Caco-2 (cell line): Measurements from ENCODE around the gene IL21R. TPM values are rescaled to one million over a fixed set of nuclear protein-coding genes. Genes with fewer than 3 reads are reported as not detected.

Experiments used
- BruUV-seq: library from RNA; stranded (reverse); fragments of 400-500 nt; replicated peaks from 2 replicates; lab custom pipeline; 2021; lab: Mats Ljungman, UMichigan
- CTCF ChIA-PET: fragments of 300-600 bp; sonication (Branson Sonifier 250); formaldehyde crosslinking; loops from one replicate; lab custom pipeline; 2022; ENCODE audit warnings: antibody characterized with exemption; lab: Charles Lee
- POLR2A ChIA-PET: fragments of 300-600 bp; sonication (Branson Sonifier 250); formaldehyde crosslinking; loops from one replicate; lab custom pipeline; 2022; ENCODE audit warnings: antibody characterized with exemption; lab: Charles Lee
- DNase-seq, 2 experiments: peaks; one replicate each; pipeline versions ENCODE4 v3.0.0 to v3.0.0-alpha.2; 2020 to 2022
- H3K27me3 ChIP-seq: replicated peaks from 2 replicates; pipeline ENCODE4 v1.6.0; 2011; ENCODE audit warnings: low read length; ENCODE audit not compliant: control insufficient read depth, insufficient read depth
- H3K36me3 ChIP-seq: 2 replicates; pipeline ENCODE4 v1.5.1; 2011; ENCODE audit warnings: low read length; ENCODE audit not compliant: control insufficient read depth, insufficient read depth
- H3K4me1 ChIP-seq: fragments of 250-450 bp; sonication (Bioruptor Pico); 2 replicates; pipeline ENCODE4 v1.5.1; 2020; ENCODE audit warnings: mild to moderate bottlenecking
- H3K4me3 ChIP-seq: 2 replicates; pipeline ENCODE4 v1.5.1; 2011; ENCODE audit warnings: low read depth, mild to moderate bottlenecking, control low read depth, low read length
- H3K9me3 ChIP-seq: fragments of 250-450 bp; sonication (Bioruptor Pico); 2 replicates; pipeline ENCODE4 v1.5.1; 2020; ENCODE audit warnings: mild to moderate bottlenecking, moderate library complexity
- H3K27ac Mint-ChIP-seq: one replicate; pipeline ENCODE4 v1.8.0; 2022; ENCODE audit warnings: mixed read lengths; ENCODE audit not compliant: unreplicated experiment
- H3K27me3 Mint-ChIP-seq: one replicate; pipeline ENCODE4 v1.8.0; 2022; ENCODE audit warnings: mixed read lengths; ENCODE audit not compliant: insufficient read depth, unreplicated experiment
- H3K36me3 Mint-ChIP-seq: one replicate; pipeline ENCODE4 v1.8.0; 2022; ENCODE audit warnings: mild to moderate bottlenecking, mixed read lengths; ENCODE audit not compliant: insufficient read depth, unreplicated experiment
- H3K4me1 Mint-ChIP-seq: one replicate; pipeline ENCODE4 v1.8.0; 2022; ENCODE audit warnings: low read depth, mixed read lengths; ENCODE audit not compliant: unreplicated experiment
- H3K4me3 Mint-ChIP-seq: one replicate; pipeline ENCODE4 v1.8.0; 2022; ENCODE audit warnings: mild to moderate bottlenecking, moderate library complexity, mixed read lengths; ENCODE audit not compliant: unreplicated experiment
- H3K9me3 Mint-ChIP-seq: one replicate; pipeline ENCODE4 v1.8.0; 2022; ENCODE audit warnings: mixed read lengths; ENCODE audit not compliant: unreplicated experiment
- CTCF ChIP-seq, 2 experiments: fragments of 200-600 bp in 1 of 2; IDR thresholded peaks; 1 replicate in 1 of 2; 2 replicates in 1 of 2; pipeline versions ENCODE4 v1.5.1 to v1.8.0; 2011 to 2022; ENCODE audit warnings: antibody characterized with exemption in 1 of 2, control low read depth in 1 of 2, inconsistent platforms in 1 of 2, low read depth in 1 of 2, low read length in 1 of 2, mild to moderate bottlenecking in 1 of 2, moderate library complexity in 1 of 2; ENCODE audit not compliant: insufficient read depth in 1 of 2, severe bottlenecking in 1 of 2, unreplicated experiment in 1 of 2
- intact Hi-C: fragments of 100-400 bp; cut with micrococcal nuclease; formaldehyde crosslinking; loops from one replicate; pipeline ENCODE4 v1.10.0; 2022; ENCODE audit not compliant: unreplicated experiment
- total RNA-seq: library from RNA; stranded (reverse); gene quantifications from 2 replicates; pipeline ENCODE4 v1.2.3, GENCODE V29; 2022

The IL21R gene
- total RNA-seq, 1 experiment from 2014 or later, result 0.07 TPM

- Mint-ChIP-seq H3K9me3 (no peaks in the 10 kb centered on the region), H3K4me1 (no peaks in the 10 kb centered on the region), H3K27me3 (no peaks in the 10 kb centered on the region), H3K4me3 (no peak overlapping the region), H3K36me3 (no peaks in the 10 kb centered on the region), H3K27ac (no peak overlapping the region)
- ChIA-PET CTCF (no interaction called here), POLR2A (no interaction called here)
- Histone ChIP-seq H3K4me3 (no peak overlapping the region), H3K9me3 (0 out of 2 replicates have a peak, but pooled peaks cover 3% of the 10 kb centered on the region), H3K36me3 (no peaks in the 10 kb centered on the region), H3K4me1 (no peaks in the 10 kb centered on the region), H3K27me3 (no peaks in the 10 kb centered on the region)
- TF ChIP-seq CTCF (IDR thresholded peaks at IDR 0.05; ENCODE audit: insufficient read depth in 1 of 2, low read depth in 1 of 2, low read length in 1 of 2, severe bottlenecking in 1 of 2, unreplicated experiment in 1 of 2), result no peak
- intact Hi-C loops, result no loop called here
- BruUV-seq, result no TSS peak
- DNase-seq, result no peak
These were observed 2.0 kb upstream of the IL21R start for GRCh38 chr16:27399969-27400368.

GRCh38 chr16:27400751-27401620 is 988 bp upstream of the IL21R start:
- no peaks in the 10 kb centered on the region for H3K4me1 Mint-ChIP-seq
- BruUV-seq, result no TSS peak
- H3K9me3 Mint-ChIP-seq, result no peaks in the 10 kb centered on the region
- no peaks in the 10 kb centered on the region for H3K36me3 ChIP-seq
- H3K9me3 ChIP-seq, result no peaks in the 10 kb centered on the region
- no peak for TF ChIP-seq CTCF (IDR thresholded peaks at IDR 0.05; ENCODE audit: insufficient read depth in 1 of 2, low read depth in 1 of 2, low read length in 1 of 2, severe bottlenecking in 1 of 2, unreplicated experiment in 1 of 2)
- no peaks in the 10 kb centered on the region for H3K27me3 Mint-ChIP-seq
- no peak overlapping the region for H3K4me3 Mint-ChIP-seq
- no peak overlapping the region for H3K4me3 ChIP-seq
- no peaks in the 10 kb centered on the region for H3K4me1 ChIP-seq
- intact Hi-C loops, result no loop called here
- CTCF ChIA-PET, result no interaction called here
- POLR2A ChIA-PET, result interaction anchor here (0.6 kb wide), 1 partner anchor 225 kb away, joined by 6 read pairs; no protein-coding TSS in a partner anchor
- no peaks in the 10 kb centered on the region for H3K36me3 Mint-ChIP-seq
- H3K27ac Mint-ChIP-seq, result no peak overlapping the region
- no peaks in the 10 kb centered on the region for H3K27me3 ChIP-seq
- DNase-seq, result no peak

- Mint-ChIP-seq H3K4me3 (no peak overlapping the region), H3K27me3 (no peaks in the 10 kb centered on the region), H3K36me3 (no peaks in the 10 kb centered on the region), H3K27ac (no peak overlapping the region), H3K9me3 (no peaks in the 10 kb centered on the region), H3K4me1 (no peaks in the 10 kb centered on the region)
- no peak for DNase-seq
- no peaks in the 10 kb centered on the region for H3K9me3 ChIP-seq
- no peak for TF ChIP-seq CTCF (IDR thresholded peaks at IDR 0.05; ENCODE audit: insufficient read depth in 1 of 2, low read depth in 1 of 2, low read length in 1 of 2, severe bottlenecking in 1 of 2, unreplicated experiment in 1 of 2)
- H3K36me3 ChIP-seq, result no peaks in the 10 kb centered on the region
- H3K4me3 ChIP-seq, result no peak overlapping the region
- BruUV-seq, result no TSS peak
- no peaks in the 10 kb centered on the region for H3K4me1 ChIP-seq
- ChIA-PET CTCF (no interaction called here), POLR2A (no interaction called here)
- intact Hi-C loops, result no loop called here
- no peaks in the 10 kb centered on the region for H3K27me3 ChIP-seq
These were observed 592 bp downstream of the IL21R start for GRCh38 chr16:27402569-27402963.
